Vagina (tissue), 2 donors: ENCODE measurements around the gene GJA1.

Experiments used
- POLR2A ChIP-seq, 2 donors: fragments of 450-650 bp; IDR thresholded peaks; one replicate each; pipeline ENCODE4 v1.6.1; 2017; ENCODE audit warnings: antibody characterized with exemption in 2 of 2, mild to moderate bottlenecking in 2 of 2, moderate library complexity in 2 of 2
- POLR2AphosphoS5 ChIP-seq, 2 donors: sonication (generic); formaldehyde crosslinking; IDR thresholded peaks; one replicate each; pipeline ENCODE4 v1.9.0; 2017; ENCODE audit warnings: antibody characterized with exemption in 2 of 2, mild to moderate bottlenecking in 2 of 2, low read depth in 1 of 2; ENCODE audit not compliant: insufficient read depth in 1 of 2

DNA sequence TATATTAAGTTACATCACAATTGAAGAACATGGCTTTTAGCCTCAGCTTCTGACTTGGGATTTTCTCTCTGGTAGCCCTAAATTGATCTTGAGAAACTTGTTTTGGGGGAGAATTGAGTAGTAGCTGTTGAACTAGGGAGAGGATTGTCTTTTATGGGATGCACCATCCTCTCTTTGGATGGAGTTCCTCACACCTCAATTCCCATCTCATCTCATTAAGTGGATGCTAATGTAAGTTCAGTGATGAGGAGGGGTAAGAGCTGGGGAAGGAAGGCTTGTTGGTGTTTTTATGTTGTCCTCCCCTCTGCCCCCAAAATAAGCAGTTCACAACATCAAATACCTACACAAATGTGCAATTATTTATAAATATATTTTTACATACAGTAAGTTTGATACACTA, 4.0 kb downstream of the GJA1 start:
- TF ChIP-seq POLR2AphosphoS5 (IDR thresholded peaks at IDR 0.05; ENCODE audit: insufficient read depth in 1 of 2, low read depth in 1 of 2) (no peak), POLR2A (IDR thresholded peaks at IDR 0.05) (no peak)
